ENCODE data around the gene CDK11B.

CDK11B gene

DNA sequence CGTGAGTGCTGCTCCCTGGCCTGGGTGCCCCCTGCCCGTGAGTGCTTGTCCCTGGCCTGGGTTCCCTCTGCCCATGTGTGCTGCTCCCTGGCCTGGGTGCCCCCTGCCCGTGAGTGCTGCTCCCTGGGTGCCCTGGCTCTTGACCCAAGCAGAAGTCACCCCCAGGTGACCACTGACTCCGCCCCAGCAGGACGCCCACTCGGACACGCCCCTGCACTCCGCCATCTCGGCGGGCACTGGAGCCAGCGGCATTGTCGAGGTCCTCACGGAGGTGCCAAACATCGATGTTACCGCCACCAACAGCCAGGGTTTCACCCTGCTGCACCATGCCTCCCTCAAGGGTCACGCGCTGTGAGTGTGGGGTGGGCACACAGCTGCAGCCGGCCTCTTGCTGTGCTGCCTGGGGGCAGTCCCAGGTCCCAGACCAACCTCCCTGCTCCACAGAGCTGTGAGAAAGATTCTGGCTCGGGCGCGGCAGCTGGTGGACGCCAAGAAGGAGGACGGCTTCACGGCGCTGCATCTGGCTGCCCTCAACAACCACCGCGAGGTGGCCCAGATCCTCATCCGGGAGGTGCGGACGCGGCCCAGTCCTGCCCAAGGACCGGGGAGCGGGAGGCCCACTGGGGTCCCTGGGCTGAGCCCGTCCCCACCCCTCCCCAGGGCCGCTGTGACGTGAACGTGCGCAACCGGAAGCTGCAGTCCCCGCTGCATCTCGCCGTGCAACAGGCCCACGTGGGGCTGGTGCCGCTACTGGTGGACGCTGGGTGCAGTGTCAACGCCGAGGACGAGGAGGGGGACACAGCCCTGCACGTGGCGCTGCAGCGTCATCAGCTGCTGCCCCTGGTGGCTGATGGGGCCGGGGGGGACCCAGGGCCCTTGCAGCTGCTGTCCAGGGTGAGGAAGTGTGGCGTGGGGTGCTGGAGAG is 30.7 kb downstream of the CDK11B start:
- Histone ChIP-seq H3K4me1 (ENCODE audit: insufficient read depth, low read length) (no peaks in the 10 kb centered on the region), H3K27ac (ENCODE audit: low read length) (no peak overlapping the region), H3K9me3 (ENCODE audit: insufficient read depth, low read depth, low read length) (no peaks in the 10 kb centered on the region), H3K9ac (ENCODE audit: low read depth, low read length) (no peak overlapping the region), H3K36me3 (ENCODE audit: insufficient read depth, low read depth, low read length) (no peaks in the 10 kb centered on the region), H3K4me3 (ENCODE audit: low read length) (no peak overlapping the region; the same call in 1 of the 2 replicates), H3K27me3 (ENCODE audit: insufficient read depth, low read length) (peaks cover 23% of the 10 kb centered on the region)

DNA sequence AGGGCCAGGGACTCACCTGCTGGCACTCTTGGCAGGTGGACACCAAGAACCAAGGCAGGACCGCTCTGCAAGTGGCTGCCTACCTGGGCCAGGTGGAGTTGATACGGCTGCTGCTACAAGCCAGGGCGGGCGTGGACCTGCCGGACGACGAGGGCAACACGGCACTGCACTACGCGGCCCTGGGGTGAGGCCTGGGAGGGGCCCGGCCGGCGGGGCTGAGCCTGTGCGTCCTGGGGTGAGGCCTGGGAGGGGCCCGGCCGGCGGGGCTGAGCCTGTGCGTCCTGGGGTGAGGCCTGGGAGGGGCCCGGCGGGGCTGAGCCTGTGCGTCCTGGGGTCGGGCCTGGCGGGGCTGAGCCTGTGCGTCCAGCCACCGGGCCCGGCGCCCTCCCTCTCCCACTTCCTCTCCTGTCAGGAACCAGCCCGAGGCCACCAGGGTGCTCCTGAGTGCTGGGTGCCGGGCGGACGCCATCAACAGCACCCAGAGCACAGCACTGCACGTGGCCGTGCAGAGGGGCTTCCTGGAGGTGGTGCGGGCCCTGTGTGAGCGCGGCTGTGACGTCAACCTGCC is 31.5 kb downstream of the CDK11B start:
- Histone ChIP-seq H3K9ac (ENCODE audit: low read depth, low read length) (no peak overlapping the region), H3K4me1 (ENCODE audit: insufficient read depth, low read length) (no peaks in the 10 kb centered on the region), H3K27me3 (ENCODE audit: insufficient read depth, low read length) (peaks cover 22% of the 10 kb centered on the region), H3K4me3 (ENCODE audit: low read length) (no peak overlapping the region), H3K27ac (ENCODE audit: low read length) (no peak overlapping the region), H3K36me3 (ENCODE audit: insufficient read depth, low read depth, low read length) (no peaks in the 10 kb centered on the region), H3K9me3 (ENCODE audit: insufficient read depth, low read depth, low read length) (no peaks in the 10 kb centered on the region)

DNA sequence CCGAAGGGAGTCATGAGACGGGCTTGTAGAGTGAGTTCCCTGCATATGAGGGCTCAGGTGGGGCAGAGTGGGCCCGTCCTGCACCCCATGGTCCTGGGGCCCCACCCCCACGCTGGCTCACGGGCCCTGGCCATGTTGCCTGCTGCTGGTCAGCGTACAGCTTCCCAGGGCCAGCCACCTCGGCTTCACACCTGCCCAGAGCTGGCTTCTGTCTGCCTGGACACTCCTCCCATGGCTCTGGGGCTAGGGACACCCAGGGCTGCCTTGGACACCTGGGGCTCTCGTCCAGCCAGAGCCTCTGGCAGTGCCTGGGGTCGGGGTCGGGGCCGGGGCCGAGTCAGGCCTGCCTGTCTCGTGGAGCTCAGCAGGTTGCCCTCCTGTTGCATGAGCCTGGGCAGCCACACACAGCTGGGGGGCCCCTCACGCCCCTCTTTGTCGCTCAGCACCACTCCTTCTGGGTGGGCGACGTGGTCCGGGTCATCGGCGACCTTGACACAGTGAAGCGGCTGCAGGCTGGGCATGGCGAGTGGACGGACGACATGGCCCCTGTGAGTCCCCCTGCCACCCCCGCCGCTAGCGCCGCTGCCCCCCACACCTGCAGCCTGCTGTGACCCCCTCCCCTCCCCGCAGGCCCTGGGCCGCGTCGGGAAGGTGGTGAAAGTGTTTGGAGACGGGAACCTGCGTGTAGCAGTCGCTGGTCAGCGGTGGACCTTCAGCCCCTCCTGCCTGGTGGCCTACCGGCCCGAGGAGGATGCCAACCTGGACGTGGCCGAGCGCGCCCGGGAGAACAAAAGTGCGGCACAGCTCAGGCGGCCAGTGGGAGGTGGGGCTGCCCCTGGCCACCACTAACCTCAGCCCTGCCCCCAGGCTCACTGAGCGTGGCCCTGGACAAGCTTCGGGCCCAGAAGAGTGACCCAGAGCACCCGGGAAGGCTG is 32.3 kb downstream of the CDK11B start:
- no peaks in the 10 kb centered on the region for H3K9me3 ChIP-seq (ENCODE audit: insufficient read depth, low read depth, low read length)
- no peaks in the 10 kb centered on the region for H3K4me1 ChIP-seq (ENCODE audit: insufficient read depth, low read length)
- H3K36me3 ChIP-seq (ENCODE audit: insufficient read depth, low read depth, low read length) = no peaks in the 10 kb centered on the region
- no peak overlapping the region for H3K9ac ChIP-seq (ENCODE audit: low read depth, low read length)
- H3K27ac ChIP-seq (ENCODE audit: low read length) = no peak overlapping the region
- no peak overlapping the region for H3K4me3 ChIP-seq (ENCODE audit: low read length)
- H3K27me3 ChIP-seq (ENCODE audit: insufficient read depth, low read length) = peaks cover 14% of the 10 kb centered on the region

DNA sequence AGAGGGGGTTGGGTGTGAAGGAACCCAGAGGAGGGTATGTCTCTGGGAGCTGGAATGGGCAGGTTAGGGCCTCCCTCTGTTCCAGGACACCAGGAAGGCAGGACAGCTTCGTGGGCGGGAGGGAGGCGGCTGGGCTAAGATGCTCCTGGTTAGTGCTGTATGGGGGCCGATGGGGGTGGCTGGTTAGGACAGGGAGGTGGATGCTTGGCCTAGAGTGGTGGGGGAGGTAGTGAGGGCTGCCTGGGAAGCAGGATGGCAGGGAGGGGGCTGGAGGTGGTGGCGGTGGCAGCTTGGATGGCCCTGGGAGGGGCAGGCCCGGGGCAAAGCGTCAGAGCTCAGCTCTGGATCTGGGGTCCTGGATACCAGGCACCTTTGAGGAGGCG is 33.0 kb downstream of the CDK11B start:
- peaks cover 7% of the 10 kb centered on the region; the same call in 1 of the 2 replicates for H3K27me3 ChIP-seq (ENCODE audit: insufficient read depth, low read length)
- H3K27ac ChIP-seq (ENCODE audit: low read length) = no peak overlapping the region
- H3K4me3 ChIP-seq (ENCODE audit: low read length) = no peak overlapping the region
- H3K9me3 ChIP-seq (ENCODE audit: insufficient read depth, low read depth, low read length) = no peaks in the 10 kb centered on the region
- no peaks in the 10 kb centered on the region for H3K4me1 ChIP-seq (ENCODE audit: insufficient read depth, low read length)
- H3K36me3 ChIP-seq (ENCODE audit: insufficient read depth, low read depth, low read length) = no peaks in the 10 kb centered on the region
- H3K9ac ChIP-seq (ENCODE audit: low read depth, low read length) = no peak overlapping the region

DNA sequence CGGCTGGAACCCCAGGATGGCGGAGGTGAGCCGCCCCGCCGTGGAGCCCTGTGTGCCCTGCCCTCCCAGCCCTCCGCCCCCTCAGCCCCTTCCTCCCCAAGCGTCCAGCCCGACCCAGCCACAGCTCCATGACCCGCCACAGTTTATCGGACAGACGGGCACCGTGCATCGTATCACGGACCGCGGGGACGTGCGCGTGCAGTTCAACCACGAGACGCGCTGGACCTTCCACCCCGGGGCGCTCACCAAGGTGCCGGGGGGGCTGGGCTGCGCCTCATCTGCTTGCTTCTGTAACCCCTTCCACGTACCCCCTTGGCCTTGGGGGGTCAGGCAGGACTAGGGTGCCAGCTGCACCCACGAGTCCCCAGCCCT is 33.4 kb downstream of the CDK11B start:
- Histone ChIP-seq H3K9ac (ENCODE audit: low read depth, low read length) (no peak overlapping the region), H3K4me3 (ENCODE audit: low read length) (no peak overlapping the region), H3K4me1 (ENCODE audit: insufficient read depth, low read length) (no peaks in the 10 kb centered on the region), H3K27me3 (ENCODE audit: insufficient read depth, low read length) (peaks cover 3% of the 10 kb centered on the region; the same call in 1 of the 2 replicates), H3K9me3 (ENCODE audit: insufficient read depth, low read depth, low read length) (no peaks in the 10 kb centered on the region), H3K27ac (ENCODE audit: low read length) (no peak overlapping the region), H3K36me3 (ENCODE audit: insufficient read depth, low read depth, low read length) (no peaks in the 10 kb centered on the region)

DNA sequence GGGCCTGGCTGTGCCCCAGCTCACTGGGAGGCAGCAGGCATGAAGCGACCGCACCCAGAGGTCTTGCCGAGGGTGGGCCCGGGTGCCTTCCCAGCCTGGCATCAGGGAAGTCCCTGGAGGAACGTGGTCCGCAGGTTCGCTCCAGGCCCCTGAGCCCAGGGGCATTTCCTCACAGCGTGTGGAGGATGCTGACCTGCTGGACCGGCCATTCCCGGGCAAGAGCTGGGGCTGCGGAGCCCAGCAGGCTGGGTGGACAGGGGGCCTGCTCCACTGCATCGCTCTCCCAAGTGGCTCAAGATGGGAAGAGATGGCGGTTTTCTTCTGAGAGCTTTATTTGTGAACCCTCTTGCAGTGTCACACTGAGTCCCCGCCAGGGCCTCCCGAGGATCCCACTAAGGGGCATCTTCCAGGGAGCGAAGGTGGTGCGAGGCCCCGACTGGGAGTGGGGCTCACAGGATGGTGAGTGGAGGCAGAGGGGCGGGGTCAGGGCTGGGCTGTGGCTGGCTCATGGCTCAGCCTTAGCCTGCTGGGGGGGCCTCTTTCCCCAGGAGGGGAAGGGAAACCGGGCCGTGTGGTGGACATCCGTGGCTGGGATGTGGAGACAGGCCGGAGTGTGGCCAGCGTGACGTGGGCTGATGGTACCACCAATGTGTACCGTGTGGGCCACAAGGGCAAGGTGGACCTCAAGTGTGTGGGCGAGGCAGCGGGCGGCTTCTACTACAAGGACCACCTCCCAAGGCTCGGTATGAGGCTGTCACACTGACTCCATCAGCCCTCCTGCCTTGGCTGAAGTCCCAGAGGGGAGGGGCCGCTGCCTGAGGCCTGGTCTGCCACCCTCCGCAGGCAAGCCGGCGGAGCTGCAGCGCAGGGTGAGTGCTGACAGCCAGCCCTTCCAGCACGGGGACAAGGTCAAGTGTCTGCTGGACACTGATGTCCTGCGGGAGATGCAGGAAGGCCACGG is 34.1 kb downstream of the CDK11B start:
- no peak overlapping the region for H3K4me3 ChIP-seq (ENCODE audit: low read length)
- no peak overlapping the region for H3K9ac ChIP-seq (ENCODE audit: low read depth, low read length)
- H3K27ac ChIP-seq (ENCODE audit: low read length) = no peak overlapping the region
- H3K4me1 ChIP-seq (ENCODE audit: insufficient read depth, low read length) = no peaks in the 10 kb centered on the region
- no peaks in the 10 kb centered on the region for H3K9me3 ChIP-seq (ENCODE audit: insufficient read depth, low read depth, low read length)
- H3K27me3 ChIP-seq (ENCODE audit: insufficient read depth, low read length) = no peaks in the 10 kb centered on the region
- no peaks in the 10 kb centered on the region for H3K36me3 ChIP-seq (ENCODE audit: insufficient read depth, low read depth, low read length)

DNA sequence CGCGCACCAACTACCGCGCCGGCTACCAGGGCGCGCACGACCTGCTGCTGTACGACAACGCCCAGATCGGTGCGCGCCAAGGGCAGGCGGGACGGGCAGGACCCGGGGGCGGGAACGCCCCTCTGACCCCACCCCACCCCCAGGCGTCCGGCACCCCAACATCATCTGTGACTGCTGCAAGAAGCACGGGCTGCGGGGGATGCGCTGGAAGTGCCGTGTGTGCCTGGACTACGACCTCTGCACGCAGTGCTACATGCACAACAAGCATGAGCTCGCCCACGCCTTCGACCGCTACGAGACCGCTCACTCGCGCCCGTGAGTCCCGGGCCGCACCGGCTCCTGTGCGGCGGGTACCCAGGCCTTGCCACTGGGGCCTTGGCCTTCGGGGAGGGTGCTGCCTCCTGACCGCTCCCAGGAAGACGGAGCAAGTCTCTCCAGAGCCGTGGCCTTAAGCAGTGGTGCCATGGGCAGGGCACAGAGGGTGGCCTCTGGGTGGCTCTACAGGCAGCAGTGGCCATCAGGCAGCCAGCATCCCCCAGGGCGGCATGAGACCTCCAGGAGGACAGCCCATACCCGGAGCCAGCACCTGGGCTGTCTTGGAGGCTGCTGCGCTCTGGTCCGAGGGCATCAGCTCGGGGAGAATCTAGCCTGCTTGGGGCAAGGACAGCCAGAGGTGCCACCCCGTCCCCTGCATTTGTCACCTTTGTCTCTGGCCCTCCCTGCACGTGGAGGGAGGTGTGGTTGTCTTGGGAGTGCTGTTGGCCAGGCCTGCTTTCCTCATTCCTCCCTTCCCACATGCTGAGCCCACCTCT is 35.0 kb downstream of the CDK11B start:
- Histone ChIP-seq H3K27ac (ENCODE audit: low read length) (no peak overlapping the region), H3K36me3 (ENCODE audit: insufficient read depth, low read depth, low read length) (no peaks in the 10 kb centered on the region), H3K9ac (ENCODE audit: low read depth, low read length) (no peak overlapping the region), H3K9me3 (ENCODE audit: insufficient read depth, low read depth, low read length) (no peaks in the 10 kb centered on the region), H3K27me3 (ENCODE audit: insufficient read depth, low read length) (no peaks in the 10 kb centered on the region), H3K4me3 (ENCODE audit: low read length) (no peak overlapping the region), H3K4me1 (ENCODE audit: insufficient read depth, low read length) (no peaks in the 10 kb centered on the region)

DNA sequence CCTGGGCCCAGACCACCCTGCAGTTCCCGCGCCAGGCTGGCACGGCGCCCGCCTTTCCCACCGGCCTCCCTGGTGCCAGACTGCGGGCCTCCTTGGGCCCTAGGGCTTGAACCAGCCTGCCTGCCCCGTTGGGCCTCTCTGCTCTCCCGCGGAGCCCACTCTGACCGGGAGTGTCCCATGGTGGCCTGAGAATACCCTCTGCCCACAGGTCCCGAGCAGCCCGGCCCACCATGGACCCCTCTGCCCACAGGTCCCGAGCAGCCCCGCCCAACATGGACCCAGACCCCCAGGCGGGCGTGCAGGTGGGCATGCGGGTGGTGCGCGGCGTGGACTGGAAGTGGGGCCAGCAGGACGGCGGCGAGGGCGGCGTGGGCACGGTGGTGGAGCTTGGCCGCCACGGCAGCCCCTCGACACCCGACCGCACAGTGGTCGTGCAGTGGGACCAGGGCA is 35.6 kb downstream of the CDK11B start:
- Histone ChIP-seq H3K4me3 (ENCODE audit: low read length) (no peak overlapping the region), H3K36me3 (ENCODE audit: insufficient read depth, low read depth, low read length) (no peaks in the 10 kb centered on the region), H3K27ac (ENCODE audit: low read length) (no peak overlapping the region), H3K9me3 (ENCODE audit: insufficient read depth, low read depth, low read length) (no peaks in the 10 kb centered on the region), H3K9ac (ENCODE audit: low read depth, low read length) (no peak overlapping the region), H3K4me1 (ENCODE audit: insufficient read depth, low read length) (no peaks in the 10 kb centered on the region), H3K27me3 (ENCODE audit: insufficient read depth, low read length) (no peaks in the 10 kb centered on the region)

DNA sequence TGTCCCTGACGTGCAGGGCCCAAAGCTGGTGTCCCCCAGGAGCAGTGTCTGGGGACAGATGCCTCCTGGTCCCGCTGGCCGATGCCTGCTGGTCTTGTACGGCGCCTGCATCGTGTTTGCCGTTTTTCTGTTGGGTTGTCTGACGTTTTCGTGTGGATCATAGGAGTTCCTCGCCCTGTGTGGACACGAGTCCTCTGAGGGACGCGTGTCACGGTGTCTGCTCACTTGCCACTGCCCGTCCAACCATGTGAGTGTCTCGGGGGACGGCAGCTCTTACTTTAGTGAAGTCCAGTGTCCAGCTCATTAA is 36.1 kb downstream of the CDK11B start:
- Histone ChIP-seq H3K9ac (ENCODE audit: low read depth, low read length) (no peak overlapping the region), H3K36me3 (ENCODE audit: insufficient read depth, low read depth, low read length) (peaks cover under 1% of the 10 kb centered on the region; the same call in 1 of the 2 replicates), H3K9me3 (ENCODE audit: insufficient read depth, low read depth, low read length) (no peaks in the 10 kb centered on the region), H3K27me3 (ENCODE audit: insufficient read depth, low read length) (no peaks in the 10 kb centered on the region), H3K4me3 (ENCODE audit: low read length) (no peak overlapping the region), H3K4me1 (ENCODE audit: insufficient read depth, low read length) (no peaks in the 10 kb centered on the region), H3K27ac (ENCODE audit: low read length) (no peak overlapping the region)

DNA sequence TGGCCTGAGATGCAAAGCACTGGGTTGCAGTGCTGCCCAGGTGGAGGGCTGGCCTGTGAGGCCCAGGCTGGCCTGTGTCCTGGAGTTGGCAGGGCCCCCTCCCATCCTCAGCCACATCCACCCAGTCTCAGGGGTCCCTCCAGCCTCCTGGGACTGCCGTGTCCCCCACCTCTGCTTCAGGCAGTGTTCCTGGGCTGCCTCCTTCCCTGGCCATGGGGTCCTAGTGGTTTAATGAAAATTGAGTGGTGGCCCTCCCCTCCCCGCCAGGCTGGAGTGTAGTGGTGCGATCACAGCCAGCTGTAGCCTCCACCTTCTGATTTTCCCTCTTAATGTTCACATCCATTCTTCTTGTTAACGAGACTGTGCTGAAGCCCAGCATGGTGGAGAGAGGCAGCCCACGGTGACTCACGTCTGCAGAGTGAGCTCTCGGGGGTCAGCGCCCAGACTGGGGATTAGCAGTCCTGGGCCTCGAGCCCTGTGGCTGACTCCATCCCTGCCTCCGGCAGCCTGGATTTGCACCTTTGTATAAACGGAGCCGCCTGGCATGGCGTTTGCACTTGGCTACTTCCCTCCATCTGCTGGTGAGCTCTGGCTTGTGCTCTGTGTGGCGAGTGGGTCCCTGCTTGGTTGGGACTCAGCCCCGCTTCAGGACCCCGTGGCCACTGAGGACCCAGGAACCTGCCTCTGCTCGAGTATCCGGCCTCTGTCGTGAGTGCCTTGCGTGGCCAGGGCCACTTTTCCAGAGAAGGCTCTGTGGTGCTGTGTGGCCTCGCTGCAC is 36.6 kb downstream of the CDK11B start:
- H3K27me3 ChIP-seq (ENCODE audit: insufficient read depth, low read length) = no peaks in the 10 kb centered on the region
- H3K9ac ChIP-seq (ENCODE audit: low read depth, low read length) = no peak overlapping the region
- H3K4me1 ChIP-seq (ENCODE audit: insufficient read depth, low read length) = no peaks in the 10 kb centered on the region
- H3K27ac ChIP-seq (ENCODE audit: low read length) = no peak overlapping the region
- peaks cover 6% of the 10 kb centered on the region; the same call in 1 of the 2 replicates for H3K36me3 ChIP-seq (ENCODE audit: insufficient read depth, low read depth, low read length)
- no peak overlapping the region for H3K4me3 ChIP-seq (ENCODE audit: low read length)
- no peaks in the 10 kb centered on the region for H3K9me3 ChIP-seq (ENCODE audit: insufficient read depth, low read depth, low read length)

All from iPS-20b (cell line).